Erythroblast (primary cell): Measurements from ENCODE around the gene SCGB3A1.

Experiments used
- DNase-seq, 2 experiments: peaks; one replicate each; lab custom pipeline; 2025; lab: John Stamatoyannopoulos, UW
- GATA1 ChIP-seq: IDR thresholded peaks from 2 replicates; pipeline ENCODE4 v1.6.1; 2011; ENCODE audit warnings: low read depth, mild to moderate bottlenecking, control low read depth, low read length, moderate library complexity
- POLR2A ChIP-seq: IDR thresholded peaks from 2 replicates; pipeline ENCODE4 v1.6.1; 2011; ENCODE audit warnings: mild to moderate bottlenecking, low read length

The SCGB3A1 gene

DNA sequence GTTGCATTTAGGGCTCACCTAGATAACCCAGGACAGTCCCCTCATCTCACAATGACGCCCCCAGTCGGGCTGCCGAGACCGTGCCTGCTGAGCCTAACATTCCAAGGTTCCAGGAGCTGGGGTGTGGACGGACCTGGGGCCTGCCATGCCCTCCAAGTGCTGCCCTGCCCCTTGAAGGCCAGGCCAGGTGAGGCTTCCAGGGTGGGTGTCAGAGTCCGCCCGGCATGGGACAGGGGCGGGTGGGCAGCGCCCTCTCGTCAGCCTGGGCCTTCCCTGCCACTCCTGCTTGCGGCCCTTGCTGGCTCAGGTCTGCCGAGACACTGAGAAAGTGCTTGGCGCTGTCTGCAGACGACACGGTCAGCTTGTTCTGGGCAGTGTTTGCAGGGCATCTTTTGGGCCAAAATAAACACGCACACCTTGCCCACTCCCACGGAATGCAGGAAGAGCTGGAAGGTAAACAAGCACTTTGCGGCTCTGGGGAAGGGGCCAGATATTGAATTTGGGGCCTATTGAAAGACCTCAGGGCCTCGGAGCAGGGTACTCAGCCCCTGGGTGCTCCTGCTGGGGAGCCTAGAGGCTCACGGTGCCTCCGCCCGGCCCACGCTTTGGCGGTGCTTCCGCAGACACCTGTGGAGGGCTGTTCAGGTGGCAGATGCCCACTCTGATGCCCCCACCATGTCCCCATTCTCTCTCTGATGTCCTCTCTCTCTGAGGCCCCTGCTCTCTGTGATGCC, 4.2 kb upstream of the SCGB3A1 start:
- TF ChIP-seq POLR2A (no peak), GATA1 (no peak)
- no peak for DNase-seq

DNA sequence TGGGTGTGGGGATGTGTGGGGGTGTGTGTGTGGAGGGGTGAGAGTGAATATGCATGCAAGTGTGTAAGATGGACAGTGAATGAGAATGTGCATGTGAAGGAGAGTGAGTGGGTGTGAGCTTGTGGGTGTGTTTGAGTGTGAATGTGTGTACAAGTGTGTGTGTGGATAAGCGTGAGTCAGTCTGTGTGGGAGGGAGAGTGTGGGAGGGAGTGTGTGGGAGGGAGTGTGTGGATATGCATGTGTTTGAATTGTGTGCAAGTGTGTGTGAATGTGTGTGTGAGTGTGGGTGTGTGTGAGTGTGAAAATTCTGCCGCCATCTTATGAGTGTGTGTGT, 3.7 kb upstream of the SCGB3A1 start:
- DNase-seq = no peak
- TF ChIP-seq POLR2A = no peak

DNA sequence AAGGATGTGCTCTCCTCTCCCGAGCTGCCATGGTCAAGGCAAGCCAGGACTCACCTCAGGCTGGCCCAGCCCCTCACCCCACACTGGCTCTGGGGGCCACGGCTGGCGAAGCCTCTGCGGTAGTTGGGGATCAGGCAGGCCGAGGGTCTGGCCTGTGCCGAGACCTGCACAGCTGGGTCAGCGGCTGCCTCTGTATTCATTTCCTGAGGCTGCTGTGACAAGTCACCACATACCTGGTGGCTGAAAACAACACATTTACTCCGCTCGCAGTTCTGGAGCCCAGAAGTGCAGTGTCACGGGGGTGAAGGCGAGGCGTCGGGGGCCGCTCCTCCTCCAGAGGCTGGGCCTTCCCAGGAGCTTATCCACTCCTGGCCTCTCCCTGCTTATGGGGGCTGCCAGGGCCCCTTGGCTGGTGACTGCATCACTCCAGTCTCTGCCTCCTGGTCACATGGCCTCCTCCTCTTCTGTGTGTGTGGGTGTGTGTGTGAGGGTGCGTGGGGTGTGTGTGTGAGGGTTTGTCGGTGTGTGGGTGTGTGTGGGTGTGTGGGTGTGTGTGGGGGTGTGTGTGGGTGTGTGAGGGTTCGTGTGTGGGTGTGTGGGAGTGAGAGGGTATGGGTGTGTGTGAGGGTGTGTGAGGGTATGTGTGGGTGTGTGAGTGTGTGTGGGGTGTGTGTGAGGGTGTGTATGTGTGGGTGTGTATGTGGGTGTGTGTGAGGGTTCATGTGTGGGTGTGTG, 3.2 kb upstream of the SCGB3A1 start:
- TF ChIP-seq GATA1 = no peak
- no peak for TF ChIP-seq POLR2A
- no peak for DNase-seq

DNA sequence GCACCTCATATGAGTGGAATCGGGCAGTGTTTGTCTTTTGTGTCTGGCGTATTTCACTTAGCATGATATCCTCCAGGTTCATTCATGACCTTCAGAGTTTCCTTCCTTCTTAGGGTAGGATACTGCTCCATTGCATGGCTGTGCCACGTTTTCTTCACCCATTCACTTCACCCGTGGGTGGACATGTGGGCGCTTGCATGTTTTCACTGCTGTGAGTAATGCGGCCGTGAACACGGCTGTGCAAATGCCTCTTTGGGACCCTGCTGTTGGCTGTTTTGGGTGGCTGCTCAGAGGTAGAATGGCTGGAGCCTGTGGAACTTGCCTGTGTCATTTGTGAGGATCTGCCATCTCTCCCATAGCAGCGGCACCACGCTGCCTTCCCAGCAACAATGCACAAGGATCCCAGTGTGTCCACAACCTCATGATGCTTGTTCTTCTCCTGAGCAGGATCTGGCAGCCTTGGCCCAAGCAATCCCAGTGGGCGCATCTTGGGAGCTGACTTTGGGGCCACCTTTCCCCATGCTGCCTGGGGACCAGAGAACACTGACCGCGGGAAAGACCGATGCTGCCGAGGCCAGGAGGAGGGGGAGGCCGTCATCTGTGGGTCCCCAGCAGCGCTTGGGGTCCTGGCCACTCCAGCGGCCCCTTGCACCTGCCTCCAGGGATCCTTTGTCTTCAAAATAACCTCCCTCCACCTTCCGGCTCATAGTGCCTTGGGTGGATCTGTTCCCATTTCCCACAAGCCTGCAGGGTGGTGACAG, 2.3 kb upstream of the SCGB3A1 start:
- DNase-seq = no peak
- TF ChIP-seq POLR2A (no peak), GATA1 (no peak)

DNA sequence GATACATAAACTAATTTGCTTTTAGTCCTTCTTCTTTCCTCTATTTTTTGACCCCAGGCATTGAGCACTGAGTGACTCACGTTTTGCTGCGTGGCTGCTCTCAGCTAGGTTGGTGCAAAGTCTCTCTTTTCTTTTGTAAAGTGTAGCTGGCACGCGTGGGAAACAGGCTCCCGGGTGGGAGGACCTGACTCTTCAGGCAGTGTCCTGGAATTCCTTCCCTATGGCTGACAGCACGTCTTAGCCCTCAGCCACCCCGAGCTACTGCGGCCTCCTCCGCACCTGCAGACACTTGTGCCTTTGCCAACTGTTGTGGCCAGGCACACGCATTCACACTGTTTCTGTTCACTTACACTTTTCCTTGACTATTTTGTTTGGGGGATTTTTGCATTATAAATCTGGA, 877 bp upstream of the SCGB3A1 start:
- no peak for TF ChIP-seq GATA1
- TF ChIP-seq POLR2A = no peak
- no peak for DNase-seq

DNA sequence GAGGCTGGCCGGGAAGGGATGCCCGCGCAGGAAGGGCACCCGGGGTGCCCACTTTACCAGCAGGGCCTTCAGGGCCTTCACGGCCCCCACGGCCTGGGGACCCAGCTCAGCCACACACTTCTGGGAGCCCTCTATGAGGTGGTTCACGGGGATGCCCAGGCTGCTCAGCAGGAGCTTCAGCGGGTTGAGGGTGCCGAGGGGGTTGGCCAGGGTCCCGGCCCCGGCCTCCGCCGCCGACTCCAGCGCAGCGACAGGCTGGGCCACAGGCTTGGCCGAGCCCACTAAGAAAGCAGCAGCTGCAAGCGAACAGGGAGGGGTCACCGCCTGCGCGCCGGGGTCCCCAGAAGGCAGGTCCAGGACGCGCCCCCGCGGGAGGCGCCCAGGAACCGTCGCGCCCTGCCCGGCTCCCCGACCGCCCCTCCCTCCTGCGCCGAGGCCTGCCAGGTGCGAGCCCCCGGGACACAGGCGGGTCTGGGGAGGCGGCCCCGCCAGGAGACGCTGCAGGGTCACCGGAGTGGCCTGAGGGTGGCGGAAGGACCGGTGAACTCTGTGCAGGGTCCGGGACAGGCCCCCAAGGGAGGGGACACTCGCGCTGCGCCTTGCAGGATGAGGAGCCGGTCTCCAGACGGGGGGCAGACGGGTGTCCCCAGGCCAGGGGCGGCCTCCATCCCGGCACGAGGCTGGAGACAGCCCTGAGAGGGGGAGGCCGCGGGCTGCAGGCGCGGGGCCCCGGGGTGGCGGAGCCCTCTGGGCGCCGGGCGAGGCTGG, 572 bp downstream of the SCGB3A1 start:
- TF ChIP-seq GATA1 = no peak
- no peak for TF ChIP-seq POLR2A
- DNase-seq = no peak

DNA sequence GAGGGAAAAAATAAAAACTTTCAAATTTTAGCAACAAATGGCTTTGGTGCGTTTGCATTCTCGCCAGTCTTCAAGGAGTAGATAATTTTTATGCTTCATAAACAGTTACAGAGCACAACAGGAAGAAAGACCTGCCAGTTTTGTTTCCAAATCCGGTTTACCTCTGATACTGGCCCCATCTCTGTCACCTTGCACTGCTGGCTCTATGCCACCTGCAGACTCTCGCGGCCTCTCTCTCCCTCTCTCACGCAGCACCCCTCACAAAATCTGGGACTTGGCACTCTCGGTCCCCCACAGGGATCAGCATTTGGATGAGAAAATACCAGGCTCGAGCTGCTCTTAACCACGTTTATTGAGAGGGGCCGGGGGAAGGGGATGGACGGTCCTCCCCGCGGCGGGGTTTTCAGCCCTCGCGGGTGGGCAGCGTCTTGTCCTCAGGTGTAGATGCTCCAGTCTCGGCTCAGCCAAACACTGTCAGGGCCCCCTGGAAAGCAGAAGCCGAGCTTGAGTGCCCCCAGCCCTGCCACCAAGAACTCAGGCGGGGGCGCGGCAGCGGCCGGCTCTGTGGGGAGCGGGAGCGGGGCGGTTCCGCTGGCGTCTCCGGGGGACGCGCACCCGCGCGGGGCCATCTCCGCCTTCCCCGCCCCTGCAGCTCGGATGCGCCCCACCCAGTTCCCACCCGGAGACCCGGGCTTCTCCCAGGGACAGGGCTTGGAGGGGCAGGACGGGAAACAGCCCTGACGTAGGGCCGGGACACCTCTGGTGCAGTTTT, 1.3 kb downstream of the SCGB3A1 start:
- TF ChIP-seq GATA1 (no peak), POLR2A (no peak)
- DNase-seq = no peak

DNA sequence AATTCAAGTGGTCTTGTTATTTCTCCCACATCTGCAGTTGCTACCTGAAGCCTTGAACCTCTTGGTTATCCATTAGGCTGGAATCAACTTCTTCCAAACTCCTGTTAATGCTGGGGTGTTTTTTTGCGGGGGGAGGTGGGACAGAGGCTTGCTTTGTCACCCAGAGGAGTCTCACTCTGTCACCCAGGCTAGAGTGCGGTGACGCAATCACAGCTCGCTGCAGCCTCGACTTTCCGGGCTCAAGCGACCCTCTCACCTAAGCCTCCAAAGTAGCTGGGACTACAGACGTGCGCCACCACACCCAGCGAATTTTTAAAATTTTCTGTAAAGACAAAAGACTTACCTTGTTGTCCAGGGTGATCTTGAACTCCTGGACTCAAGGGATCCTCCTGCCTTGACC, 4.4 kb downstream of the SCGB3A1 start:
- no peak for DNase-seq
- TF ChIP-seq GATA1 (no peak), POLR2A (no peak)

DNA sequence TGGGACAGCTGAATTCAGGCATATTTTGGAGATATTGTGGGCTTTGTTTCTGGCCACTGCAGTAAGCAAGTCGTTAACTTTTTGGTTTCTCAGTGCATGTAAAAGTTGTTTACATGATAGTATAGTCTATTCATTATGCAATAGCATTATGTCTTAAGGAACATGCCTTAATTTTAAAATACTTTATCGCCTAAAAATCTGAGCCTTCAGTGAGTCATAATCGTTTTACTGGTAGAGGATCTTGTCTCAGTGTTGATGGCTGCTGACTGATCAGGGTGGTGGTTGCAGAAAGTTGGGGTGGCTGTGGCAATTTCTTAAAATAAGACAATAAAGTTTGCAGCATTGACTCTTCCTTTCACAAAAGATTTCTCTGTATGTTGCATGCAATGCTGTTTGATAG, 5.1 kb downstream of the SCGB3A1 start:
- no peak for TF ChIP-seq POLR2A
- TF ChIP-seq GATA1 = no peak
- no peak for DNase-seq

DNA sequence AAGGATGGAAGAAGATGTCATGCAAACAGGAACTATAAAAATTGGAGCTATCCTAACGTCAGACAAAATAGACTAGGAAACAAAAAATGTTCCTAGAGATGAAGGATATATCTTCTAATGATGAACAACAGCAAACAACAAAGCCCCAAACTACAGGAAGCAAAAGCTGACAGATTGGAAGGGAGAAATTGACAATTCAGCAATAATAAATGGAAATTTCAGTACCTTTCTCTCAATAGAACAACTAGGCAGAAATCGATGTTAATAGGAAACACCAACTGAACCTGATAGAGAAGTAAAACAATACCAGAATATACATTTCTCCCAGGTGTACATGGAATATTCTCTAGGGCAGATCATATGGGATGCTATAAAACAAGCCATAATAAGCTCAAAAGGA, 7.6 kb downstream of the SCGB3A1 start:
- no peak for DNase-seq
- TF ChIP-seq POLR2A (no peak), GATA1 (no peak)

DNA sequence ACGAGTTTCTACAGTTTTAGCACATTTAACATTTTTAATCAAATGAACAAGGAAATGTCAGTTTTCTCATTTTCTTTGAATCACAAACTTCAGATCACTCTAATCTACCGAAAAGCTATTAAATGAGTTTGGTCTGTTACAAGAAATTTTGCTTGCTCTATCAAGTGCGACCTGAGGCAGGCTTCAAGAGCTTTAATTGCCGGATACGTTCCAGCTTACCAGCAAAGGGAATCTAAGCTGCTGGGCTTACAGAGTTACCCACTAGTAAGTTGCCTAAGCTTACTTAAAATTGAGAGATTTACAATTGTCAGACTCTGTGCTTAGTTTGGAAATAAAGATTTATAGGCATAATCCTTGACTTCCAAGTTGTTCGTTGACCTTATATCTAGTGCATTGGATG, 10.6 kb downstream of the SCGB3A1 start:
- no peak for DNase-seq
- TF ChIP-seq GATA1 (no peak), POLR2A (no peak)

DNA sequence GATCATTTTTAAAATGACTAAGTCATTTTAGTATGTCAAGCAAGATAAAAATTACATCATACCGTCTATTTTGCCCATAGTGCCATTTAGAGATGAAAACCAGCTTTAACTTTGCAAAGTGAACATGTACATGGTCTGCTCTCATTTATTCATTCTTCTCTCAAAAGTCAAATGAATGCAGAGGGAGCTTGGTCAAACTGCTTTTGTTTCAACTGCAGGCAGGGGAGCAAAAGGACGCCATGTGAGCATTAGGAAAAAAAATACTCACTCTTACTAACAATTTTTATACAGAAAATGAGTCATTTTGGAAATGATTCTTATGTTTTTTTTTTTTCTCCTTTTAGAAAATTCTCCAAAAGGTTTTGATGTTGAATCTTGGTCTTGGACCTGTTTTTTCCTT, 15.7 kb downstream of the SCGB3A1 start:
- peak in 1 of 2 experiments; percentile 17 for DNase-seq
- no peak for TF ChIP-seq POLR2A
- TF ChIP-seq GATA1 = no peak

DNA sequence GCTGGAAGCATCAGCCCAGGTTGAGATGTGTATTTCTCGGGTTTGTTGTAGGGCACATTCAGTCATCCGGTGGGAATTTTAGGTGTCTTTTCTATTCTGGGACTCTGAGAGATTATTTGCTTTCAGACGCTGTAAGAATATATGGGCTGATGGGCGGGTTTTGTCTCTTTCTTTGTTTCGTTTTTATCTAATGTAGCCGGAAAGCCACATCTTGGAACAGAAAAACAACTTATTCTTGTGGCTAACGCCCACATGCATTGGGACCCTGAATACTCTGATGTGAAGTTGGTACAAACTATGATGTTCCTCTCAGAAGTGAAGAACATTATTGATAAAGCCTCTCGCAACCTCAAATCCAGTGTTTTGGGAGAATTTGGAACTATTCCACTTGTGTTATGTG, 22.4 kb downstream of the SCGB3A1 start:
- DNase-seq = no peak
- TF ChIP-seq POLR2A = no peak
- no peak for TF ChIP-seq GATA1
